ENCODE measurements around the gene RLF. TPM values are rescaled to one million over a fixed set of nuclear protein-coding genes. Genes with fewer than 3 reads are reported as not detected.
A peak's percentile ranks its signal among the peaks of the same experiment; 100 is the strongest.

The RLF gene
- total RNA-seq, 1 experiment from 2014 or later, result 15.5 TPM

DNA sequence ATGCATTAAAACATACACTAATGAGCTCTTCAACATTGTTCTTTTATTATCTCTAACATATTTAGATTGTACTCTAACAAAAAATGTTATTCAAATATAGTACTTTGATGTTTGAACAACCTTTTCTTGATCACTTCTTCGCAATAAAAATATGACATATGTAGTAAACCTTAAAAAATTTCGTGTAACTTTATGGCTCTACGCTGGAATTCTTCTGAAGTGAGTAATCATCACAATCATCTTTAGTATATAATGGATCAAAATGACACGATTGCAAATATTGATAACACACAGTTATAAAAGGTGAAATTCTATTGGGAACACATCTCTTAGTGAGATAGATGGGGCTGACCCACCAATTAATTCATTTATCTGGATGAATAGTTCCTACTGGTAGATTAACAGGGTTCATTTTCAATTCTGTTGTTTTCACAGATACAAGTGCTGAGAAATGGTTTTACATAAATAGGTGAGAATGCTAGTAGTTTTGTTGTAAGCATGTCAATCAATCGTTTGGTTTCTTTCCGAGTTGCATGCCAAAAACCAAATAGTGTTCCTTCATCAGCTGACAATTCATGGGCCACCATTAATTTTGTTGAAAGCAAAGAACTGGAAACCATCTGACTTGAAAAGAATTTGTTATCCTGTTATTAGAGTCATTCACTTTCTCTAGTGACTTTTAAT is 95.4 kb downstream of the RLF start:
- Histone ChIP-seq H3K27me3 (ENCODE audit: insufficient read depth, low read depth) (no peaks in the 10 kb centered on the region), H3K4me1 (replicated peaks; ENCODE audit: insufficient read depth) (peaks cover 11% of the 10 kb centered on the region), H3K36me3 (ENCODE audit: low read depth) (peaks cover 12% of the 10 kb centered on the region), H3K4me2 (peak overlapping the region; percentile 82), H3F3A (ENCODE audit: insufficient read depth, low read depth) (peaks cover 19% of the 10 kb centered on the region), H4K20me1 (ENCODE audit: insufficient read depth) (no peaks in the 10 kb centered on the region), H3K27ac (peak overlapping the region; percentile 96), H2AFZ (peak overlapping the region; percentile 95), H3K79me2 (ENCODE audit: low read depth) (peaks cover 56% of the 10 kb centered on the region), H3K9me2 (ENCODE audit: insufficient read depth) (no peaks in the 10 kb centered on the region), H3K4me3 (peak overlapping the region; percentile 99), H3K9me3 (ENCODE audit: insufficient read depth, low read depth) (no peaks in the 10 kb centered on the region)
- BruUV-seq (replicated peaks), result no TSS peak
- POLR2A ChIA-PET (ENCODE audit: unreplicated experiment), result interaction anchor here (0.6 kb wide), 1 partner anchor 92 kb away, joined by 3 read pairs; no protein-coding TSS in a partner anchor
- intact Hi-C loops (cut with micrococcal nuclease; ENCODE audit: unreplicated experiment), result loop anchor here (5.0 kb wide), 1 partner anchor 81 kb away; no protein-coding TSS in a partner anchor
- DNase-seq, result no peak
- TF ChIP-seq EZH2 (IDR thresholded peaks at IDR 0.05; ENCODE audit: low read depth), result no peak
- TF ChIP-seq, protein P1, sequence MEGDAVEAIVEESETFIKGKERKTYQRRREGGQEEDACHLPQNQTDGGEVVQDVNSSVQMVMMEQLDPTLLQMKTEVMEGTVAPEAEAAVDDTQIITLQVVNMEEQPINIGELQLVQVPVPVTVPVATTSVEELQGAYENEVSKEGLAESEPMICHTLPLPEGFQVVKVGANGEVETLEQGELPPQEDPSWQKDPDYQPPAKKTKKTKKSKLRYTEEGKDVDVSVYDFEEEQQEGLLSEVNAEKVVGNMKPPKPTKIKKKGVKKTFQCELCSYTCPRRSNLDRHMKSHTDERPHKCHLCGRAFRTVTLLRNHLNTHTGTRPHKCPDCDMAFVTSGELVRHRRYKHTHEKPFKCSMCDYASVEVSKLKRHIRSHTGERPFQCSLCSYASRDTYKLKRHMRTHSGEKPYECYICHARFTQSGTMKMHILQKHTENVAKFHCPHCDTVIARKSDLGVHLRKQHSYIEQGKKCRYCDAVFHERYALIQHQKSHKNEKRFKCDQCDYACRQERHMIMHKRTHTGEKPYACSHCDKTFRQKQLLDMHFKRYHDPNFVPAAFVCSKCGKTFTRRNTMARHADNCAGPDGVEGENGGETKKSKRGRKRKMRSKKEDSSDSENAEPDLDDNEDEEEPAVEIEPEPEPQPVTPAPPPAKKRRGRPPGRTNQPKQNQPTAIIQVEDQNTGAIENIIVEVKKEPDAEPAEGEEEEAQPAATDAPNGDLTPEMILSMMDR (conservative IDR thresholded peaks at IDR 0.05), result no peak
- CTCF ChIA-PET, result no interaction called here

DNA sequence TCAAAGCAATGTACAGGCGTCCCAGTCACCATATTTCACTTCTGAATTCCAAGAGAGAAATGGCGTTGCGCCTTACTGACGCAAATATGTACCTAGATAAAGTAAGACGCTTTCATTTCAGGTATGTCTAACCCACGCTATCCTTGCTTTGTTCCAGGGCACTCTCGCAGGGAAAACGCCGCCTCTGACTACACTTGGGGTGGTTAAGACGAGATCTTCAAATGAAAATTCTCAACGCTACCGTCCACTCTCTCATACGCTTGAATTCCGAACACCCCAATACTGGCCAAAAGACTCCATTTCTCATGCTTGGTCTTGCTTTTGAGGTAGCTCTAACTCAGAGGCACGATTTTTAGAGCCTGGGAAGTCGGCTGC is 96.1 kb downstream of the RLF start:
- ChIA-PET POLR2A (ENCODE audit: unreplicated experiment) (interaction anchor here (0.7 to 1.3 kb wide), 2 partner anchors 16 to 449 kb away, joined by 6 to 27 read pairs; no protein-coding TSS in a partner anchor), CTCF (interaction anchor here (0.6 kb wide), 2 partner anchors 14 to 243 kb away, joined by 8 to 10 read pairs; no protein-coding TSS in a partner anchor)
- TF ChIP-seq EZH2 (IDR thresholded peaks at IDR 0.05; ENCODE audit: low read depth), result no peak
- TF ChIP-seq, protein P1 (conservative IDR thresholded peaks at IDR 0.05), result no peak
- BruUV-seq (replicated peaks), result TSS peak; percentile 96
- H3K27me3 ChIP-seq (ENCODE audit: insufficient read depth, low read depth), result no peaks in the 10 kb centered on the region
- no peaks in the 10 kb centered on the region for H3K9me3 ChIP-seq (ENCODE audit: insufficient read depth, low read depth)
- H3K36me3 ChIP-seq (ENCODE audit: low read depth), result peaks cover 19% of the 10 kb centered on the region
- H3K4me2 ChIP-seq, result peak overlapping the region; percentile 82
- H3K4me1 ChIP-seq (replicated peaks; ENCODE audit: insufficient read depth), result peaks cover 11% of the 10 kb centered on the region
- peak overlapping the region; percentile 96 for H3K27ac ChIP-seq
- H4K20me1 ChIP-seq (ENCODE audit: insufficient read depth), result no peaks in the 10 kb centered on the region
- DNase-seq, result no peak
- peaks cover 56% of the 10 kb centered on the region for H3K79me2 ChIP-seq (ENCODE audit: low read depth)
- H3K4me3 ChIP-seq, result peak overlapping the region; percentile 99
- H3F3A ChIP-seq (ENCODE audit: insufficient read depth, low read depth), result peaks cover 19% of the 10 kb centered on the region
- intact Hi-C loops (cut with micrococcal nuclease; ENCODE audit: unreplicated experiment), result loop anchor here (5.0 kb wide), 1 partner anchor 80 kb away; no protein-coding TSS in a partner anchor
- peak overlapping the region; percentile 95 for H2AFZ ChIP-seq
- no peaks in the 10 kb centered on the region for H3K9me2 ChIP-seq (ENCODE audit: insufficient read depth)

DNA sequence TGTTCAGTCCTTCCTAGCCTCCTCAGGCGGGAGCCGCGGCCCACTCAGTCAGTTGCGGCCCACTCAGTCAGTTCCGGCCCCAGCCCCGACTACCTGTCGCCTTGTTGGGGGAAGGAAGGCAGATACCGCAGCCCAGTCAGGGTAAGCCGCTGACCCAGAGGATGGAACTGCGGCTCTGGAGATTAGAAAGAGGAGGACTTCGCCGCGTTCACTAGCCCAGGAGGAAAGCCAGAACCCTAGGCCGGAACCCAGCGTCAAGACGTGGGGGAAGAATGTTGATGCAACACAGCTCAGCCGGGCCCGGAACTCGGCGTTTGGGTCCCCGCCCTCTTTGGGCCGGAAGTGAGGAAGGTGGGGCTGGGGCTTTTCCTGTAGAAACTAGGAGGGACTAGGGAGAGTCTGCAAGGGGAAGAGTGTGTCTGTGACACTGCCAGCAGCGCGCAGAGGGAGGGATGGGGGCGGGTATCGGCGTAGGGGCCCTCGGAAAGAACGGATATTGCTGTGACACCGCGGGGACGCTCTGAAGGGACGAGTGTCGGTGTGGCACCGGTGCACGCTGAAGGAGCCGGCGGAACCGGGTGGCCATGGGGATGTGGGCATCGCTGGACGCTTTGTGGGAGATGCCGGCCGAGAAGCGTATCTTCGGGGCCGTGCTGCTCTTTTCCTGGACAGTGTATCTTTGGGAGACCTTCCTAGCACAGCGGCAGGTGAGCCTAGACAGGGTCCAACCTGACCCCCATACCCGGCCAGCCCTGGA is 96.7 kb downstream of the RLF start, which contains the start of gene ZMPSTE24:
Gene ZMPSTE24 (plus strand): TSS at position 549 of the 757 bp plus-strand sequence. CDS start 36 bp downstream, at position 585.
- Histone ChIP-seq H3K9me3 (ENCODE audit: insufficient read depth, low read depth) (no peaks in the 10 kb centered on the region), H3K9me2 (ENCODE audit: insufficient read depth) (no peaks in the 10 kb centered on the region), H3F3A (ENCODE audit: insufficient read depth, low read depth) (peaks cover 19% of the 10 kb centered on the region), H3K79me2 (ENCODE audit: low read depth) (peaks cover 56% of the 10 kb centered on the region), H3K4me1 (replicated peaks; ENCODE audit: insufficient read depth) (peaks cover 11% of the 10 kb centered on the region), H2AFZ (peak within 1 kb of the TSS; percentile 98), H3K27ac (peak within 1 kb of the TSS; percentile 96), H3K4me3 (peak within 1 kb of the TSS; percentile 99), H3K36me3 (ENCODE audit: low read depth) (peaks cover 22% of the 10 kb centered on the region), H3K27me3 (ENCODE audit: insufficient read depth, low read depth) (no peaks in the 10 kb centered on the region), H3K4me2 (peak within 1 kb of the TSS; percentile 82), H4K20me1 (ENCODE audit: insufficient read depth) (peaks cover 3% of the 10 kb centered on the region; the same call in 1 of the 2 replicates)
- no TSS peak for BruUV-seq (replicated peaks)
- TF ChIP-seq, protein P1 (conservative IDR thresholded peaks at IDR 0.05), result no peak
- no peak for TF ChIP-seq EZH2 (IDR thresholded peaks at IDR 0.05; ENCODE audit: low read depth)
- ChIA-PET POLR2A (ENCODE audit: unreplicated experiment) (interaction anchor here (0.7 to 1.3 kb wide), 2 partner anchors 16 to 449 kb away, joined by 6 to 27 read pairs; no protein-coding TSS in a partner anchor), CTCF (interaction anchor here (0.6 kb wide), 2 partner anchors 15 to 244 kb away, joined by 8 to 10 read pairs; no protein-coding TSS in a partner anchor)
- peak; percentile 93 to 96 for DNase-seq
- intact Hi-C loops (cut with micrococcal nuclease; ENCODE audit: unreplicated experiment), result loop anchor here (1.0 to 5.0 kb wide), 4 partner anchors 79 to 218 kb away; partner anchors contain the start of genes CAP1 and RLF

Data from PC-9 (cell line).